Activated T-cell treated with anti-CD3 and anti-CD28 coated beads for 4 hours (primary cell): ENCODE results near the gene SCG3.

Experiments used
- DNase-seq: peaks from one replicate; pipeline ENCODE4 v3.0.0-alpha.2; 2020

SCG3 gene

GRCh38 chr15:51760805-51761204, 79.5 kb downstream of the SCG3 start:
- no peak for DNase-seq

- DNase-seq = no peak
These were observed 84.4 kb downstream of the SCG3 start for GRCh38 chr15:51765751-51766150.

- no peak for DNase-seq
These were observed 85.0 kb downstream of the SCG3 start for GRCh38 chr15:51766341-51766740.

GRCh38 chr15:51768018-51768417, 86.7 kb downstream of the SCG3 start:
- no peak for DNase-seq
